ENCODE results near the gene ZNF597.

DNA sequence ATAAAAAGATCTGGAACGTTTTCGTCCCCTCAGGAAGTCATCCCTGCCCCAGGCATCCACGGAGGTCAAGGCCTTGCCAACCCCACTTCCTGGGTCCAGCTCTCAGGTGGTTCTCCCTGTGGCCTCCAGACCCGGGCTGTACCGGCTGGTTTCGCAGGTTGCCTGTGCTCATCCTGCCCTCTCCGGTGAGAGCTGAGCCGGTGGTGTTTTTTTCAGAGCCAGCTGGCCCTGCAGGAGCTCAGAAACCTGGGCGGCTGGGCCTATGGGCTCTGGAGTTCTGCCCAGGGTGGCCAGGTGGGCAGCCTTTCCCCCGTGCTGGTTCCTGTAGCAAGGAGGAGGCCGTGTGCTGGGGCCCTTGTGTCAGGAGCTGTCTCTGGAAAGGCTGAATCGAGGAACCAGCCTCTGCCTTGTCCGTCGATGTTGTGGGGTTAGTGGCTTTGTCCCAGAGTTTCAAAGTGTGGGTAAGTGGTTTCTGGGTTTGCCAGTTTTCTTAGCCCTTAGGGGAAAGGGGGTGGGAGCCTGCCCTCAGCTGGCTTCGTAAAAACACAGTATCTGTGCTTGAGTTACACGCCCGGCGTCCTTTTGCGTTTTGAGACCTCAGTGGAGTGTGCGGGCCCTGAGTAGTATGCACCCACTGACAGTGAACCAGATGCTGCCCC lies 28.3 kb upstream of the ZNF597 start:
- no peak for TF ChIP-seq POLR2AphosphoS5 (IDR thresholded peaks at IDR 0.05)
- TF ChIP-seq, protein P1, sequence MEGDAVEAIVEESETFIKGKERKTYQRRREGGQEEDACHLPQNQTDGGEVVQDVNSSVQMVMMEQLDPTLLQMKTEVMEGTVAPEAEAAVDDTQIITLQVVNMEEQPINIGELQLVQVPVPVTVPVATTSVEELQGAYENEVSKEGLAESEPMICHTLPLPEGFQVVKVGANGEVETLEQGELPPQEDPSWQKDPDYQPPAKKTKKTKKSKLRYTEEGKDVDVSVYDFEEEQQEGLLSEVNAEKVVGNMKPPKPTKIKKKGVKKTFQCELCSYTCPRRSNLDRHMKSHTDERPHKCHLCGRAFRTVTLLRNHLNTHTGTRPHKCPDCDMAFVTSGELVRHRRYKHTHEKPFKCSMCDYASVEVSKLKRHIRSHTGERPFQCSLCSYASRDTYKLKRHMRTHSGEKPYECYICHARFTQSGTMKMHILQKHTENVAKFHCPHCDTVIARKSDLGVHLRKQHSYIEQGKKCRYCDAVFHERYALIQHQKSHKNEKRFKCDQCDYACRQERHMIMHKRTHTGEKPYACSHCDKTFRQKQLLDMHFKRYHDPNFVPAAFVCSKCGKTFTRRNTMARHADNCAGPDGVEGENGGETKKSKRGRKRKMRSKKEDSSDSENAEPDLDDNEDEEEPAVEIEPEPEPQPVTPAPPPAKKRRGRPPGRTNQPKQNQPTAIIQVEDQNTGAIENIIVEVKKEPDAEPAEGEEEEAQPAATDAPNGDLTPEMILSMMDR (IDR thresholded peaks at IDR 0.05) = no peak
- no peak for TF ChIP-seq POLR2A (IDR thresholded peaks at IDR 0.05)
- no peak for TF ChIP-seq EP300 (IDR thresholded peaks at IDR 0.05)

Data from sigmoid colon (tissue), 4 donors.